Renal cortex interstitium (tissue), 11 donors: ENCODE data around the gene ISCA1. TPM values are rescaled to one million over a fixed set of nuclear protein-coding genes. Genes with fewer than 3 reads are reported as not detected.

Source experiments
- DNase-seq, 11 donors: peaks; one replicate each; pipeline ENCODE4 v3.0.0-alpha.2; 2013; ENCODE audit warnings: low read depth in 9 of 11, low spot score in 4 of 11; ENCODE audit errors: extremely low read depth in 1 of 11
- polyA plus RNA-seq, 3 donors: library from polyadenylated mRNA; unstranded; fragments of 120-200 nt; gene quantifications; one replicate each; pipeline ENCODE4 v1.2.1, GENCODE V29; 2013; ENCODE audit not compliant: insufficient read length in 3 of 3

ISCA1 gene
- polyA plus RNA-seq, 3 donors, result 51.0 to 61.6 (median 56.3) TPM

DNA sequence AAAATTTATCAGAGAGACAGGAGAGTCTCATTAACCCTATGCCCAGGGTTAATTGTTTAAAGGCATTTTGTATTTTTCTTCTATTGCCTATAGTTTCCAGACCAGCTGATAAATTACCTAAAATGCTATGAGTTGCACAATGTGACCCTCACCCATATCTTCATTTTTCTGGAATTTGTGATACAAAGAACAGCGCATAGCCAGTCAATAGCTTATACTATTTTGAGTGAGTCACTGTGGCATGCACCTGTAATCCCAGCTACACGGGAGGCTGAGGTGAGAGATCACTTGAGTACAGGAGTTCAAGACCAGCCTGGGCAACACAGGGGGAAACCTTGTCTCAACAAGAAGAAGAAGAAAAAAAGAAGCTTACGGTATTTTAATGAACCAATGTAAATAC, 25.7 kb downstream of the ISCA1 start:
- DNase-seq, result no peak

- no peak for DNase-seq
Observed at GRCh38 chr9:86253577-86253976, 28.8 kb downstream of the ISCA1 start.

- DNase-seq, result no peak
Observed at GRCh38 chr9:86252870-86253269, 29.5 kb downstream of the ISCA1 start.

DNA sequence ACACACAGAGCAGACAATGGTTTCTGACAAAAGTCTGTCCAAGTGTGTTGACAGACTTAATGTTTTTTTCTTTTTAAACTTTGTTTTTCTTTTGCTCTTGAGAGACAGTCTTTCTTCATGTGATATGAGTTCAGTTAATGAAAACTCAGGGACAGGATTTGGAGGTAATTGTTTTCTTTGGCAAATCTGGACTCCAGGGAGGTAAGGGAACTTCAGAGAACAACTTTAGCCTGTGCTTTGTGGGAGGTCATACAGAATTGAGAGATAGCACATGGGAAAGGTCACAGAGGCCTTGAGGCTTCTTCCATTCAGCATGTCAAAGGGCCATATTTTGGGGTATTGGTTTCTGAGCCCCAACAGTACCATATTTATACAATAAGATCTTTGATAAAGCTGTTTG, 32.2 kb downstream of the ISCA1 start:
- DNase-seq, result no peak

DNA sequence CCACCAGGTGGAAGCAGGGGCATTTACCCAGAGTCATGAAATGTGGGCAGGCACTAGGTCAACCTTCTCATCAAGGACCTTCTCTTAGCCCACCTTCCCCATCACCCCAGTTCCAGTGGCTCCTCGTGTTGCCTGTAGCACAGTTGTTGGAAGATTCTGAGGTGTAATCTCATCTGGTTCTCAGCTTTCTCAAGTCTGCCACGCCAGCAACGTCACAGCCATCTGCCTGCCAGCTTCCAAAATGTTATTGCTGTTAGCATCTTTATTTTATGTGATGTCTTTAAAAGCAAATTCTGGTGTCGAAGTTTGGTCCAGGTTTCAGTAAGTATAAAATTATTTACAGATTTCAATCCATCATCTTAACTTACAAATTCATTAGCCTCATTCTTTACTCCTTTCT, 33.6 kb downstream of the ISCA1 start:
- no peak for DNase-seq

DNA sequence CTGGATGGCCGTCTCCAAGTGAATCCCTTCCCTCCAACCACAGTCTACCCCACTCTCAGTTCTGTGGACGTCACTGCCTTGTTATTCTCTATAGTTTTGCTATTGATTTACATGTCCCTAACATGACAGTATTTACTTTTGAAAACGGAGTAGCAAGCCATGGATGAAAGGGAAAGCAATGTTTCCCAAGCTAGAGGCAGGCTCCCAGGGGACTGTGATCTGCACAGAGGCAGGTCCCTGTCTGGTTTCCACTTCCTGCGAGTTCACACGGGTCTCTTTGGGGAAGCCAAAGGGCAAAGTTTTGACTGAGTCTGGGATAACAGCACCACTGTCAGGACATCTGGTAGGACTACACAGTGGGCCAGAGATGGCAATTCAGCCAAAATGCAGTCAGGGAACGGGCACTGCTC, 35.6 kb downstream of the ISCA1 start:
- DNase-seq, result no peak

GRCh38 chr9:86242071-86242470, 40.3 kb downstream of the ISCA1 start:
- no peak for DNase-seq

GRCh38 chr9:86241216-86241615, 41.1 kb downstream of the ISCA1 start:
- DNase-seq, result no peak

- DNase-seq, result peak in 3 of 11 donors; percentile 8 to 10 (median 9)
Observed at GRCh38 chr9:86238861-86239770, 43.2 kb downstream of the ISCA1 start.

- DNase-seq, result no peak
Observed at GRCh38 chr9:86230858-86231257, 51.5 kb downstream of the ISCA1 start.

DNA sequence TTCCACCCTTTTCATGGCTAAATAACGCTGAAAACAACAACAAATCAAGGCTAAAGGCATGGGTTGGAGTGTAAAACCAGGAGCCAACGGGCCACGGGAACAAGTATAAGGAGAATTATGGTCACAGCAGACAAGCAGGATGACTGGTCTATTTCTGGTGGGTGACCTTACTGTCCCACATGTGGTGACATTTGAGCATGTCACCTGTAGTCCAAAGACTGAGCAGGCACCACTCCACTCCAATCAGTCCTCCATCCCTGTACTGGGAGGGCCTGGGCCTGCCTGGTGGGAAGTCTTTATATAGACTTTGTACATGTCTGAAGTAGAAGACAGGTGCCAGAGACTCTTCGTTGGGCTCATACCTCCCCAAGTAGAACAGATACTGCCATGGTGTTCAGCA, 59.7 kb downstream of the ISCA1 start:
- no peak for DNase-seq

DNA sequence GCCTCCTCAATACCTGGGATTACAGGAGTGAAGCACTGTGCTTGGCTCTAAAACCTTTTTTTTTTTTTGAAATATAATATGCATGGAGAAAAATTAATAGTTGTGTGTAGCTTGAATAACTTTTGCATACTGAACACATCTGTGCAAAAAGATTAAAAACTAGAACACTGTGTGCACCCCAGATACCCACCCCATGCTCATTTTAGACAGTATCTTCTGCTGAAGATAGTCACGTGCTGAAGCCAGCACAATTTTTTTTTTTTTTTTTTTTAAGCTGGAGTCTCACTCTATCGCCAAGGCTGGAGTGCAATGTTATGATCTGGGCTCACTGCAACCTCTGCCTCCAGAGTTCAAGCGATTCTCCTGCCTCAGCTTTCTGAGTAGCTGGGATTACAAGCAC, 62.7 kb downstream of the ISCA1 start:
- DNase-seq, result no peak

- no peak for DNase-seq
Observed at GRCh38 chr9:86217076-86217755, 65.1 kb downstream of the ISCA1 start.

Other genes starting within 250 kb of the ISCA1 start
- gene GOLM1, start 183.0 kb downstream of the ISCA1 start, polyA plus RNA-seq, result 100 to 1,000 TPM; 157 to 166 (median 160) TPM
- gene C9orf153, start 22.9 kb downstream of the ISCA1 start, polyA plus RNA-seq, result under 1 TPM; 0.06 to 0.22 (median 0.12) TPM
- 10 to 100 TPM; 23.8 to 27.6 (median 24.7) TPM for gene TUT7, start 71.9 kb upstream of the ISCA1 start, polyA plus RNA-seq